ENCODE results near the gene PHACTR4. TPM values are rescaled to one million over a fixed set of nuclear protein-coding genes. Genes with fewer than 3 reads are reported as not detected.

The PHACTR4 gene
- total and polyA plus RNA-seq, 2 of the 4 experiments (the other 2 are of a cell fraction): 7.5 to 15.0 TPM

- Histone ChIP-seq H2BK20ac (ENCODE audit: low read depth, low read length) (no peak overlapping the region), H3K79me1 (ENCODE audit: low read depth in 1 of 2, low read length in 2 of 2) (no peaks in the 10 kb centered on the region), H2BK5ac (ENCODE audit: low read depth, low read length, poor library complexity, severe bottlenecking) (no peak overlapping the region), H3K14ac (replicated peaks; ENCODE audit: low read depth, low read length) (no peak overlapping the region), H3K27ac (ENCODE audit: insufficient read depth, low read length) (no peak overlapping the region), H3K23ac (ENCODE audit: low read depth, low read length) (no peak overlapping the region), H3K4ac (ENCODE audit: low read depth, low read length) (no peak overlapping the region), H2BK120ac (ENCODE audit: low read depth, low read length) (no peak overlapping the region), H3K36me3 (ENCODE audit: control insufficient read depth, insufficient read depth, low read length) (peaks cover 29% of the 10 kb centered on the region), H3K9me3 (ENCODE audit: control insufficient read depth, insufficient read depth, low read length) (no peaks in the 10 kb centered on the region), H4K20me1 (ENCODE audit: insufficient read depth, low read length) (no peaks in the 10 kb centered on the region), H2AFZ (replicated peaks; ENCODE audit: low read length, poor library complexity) (no peak overlapping the region), H3K18ac (ENCODE audit: low read depth, low read length) (no peak overlapping the region), H2BK15ac (ENCODE audit: low read depth, low read length) (no peak overlapping the region), H3K56ac (ENCODE audit: extremely low read depth, insufficient read depth, low read length) (no peak overlapping the region), H3K4me2 (ENCODE audit: low read depth, low read length) (no peak overlapping the region), H4K5ac (ENCODE audit: low read depth, low read length) (no peak overlapping the region), H4K91ac (ENCODE audit: insufficient read depth, low read depth, low read length) (no peak overlapping the region), H2AK9ac (replicated peaks; ENCODE audit: low read depth, low read length, poor library complexity) (no peak overlapping the region), H3K27me3 (ENCODE audit: control insufficient read depth, insufficient read depth, low read length) (no peaks in the 10 kb centered on the region), H2AK5ac (ENCODE audit: low read depth, low read length) (no peak overlapping the region), H3K9ac (ENCODE audit: low read depth, low read length) (no peak overlapping the region), H4K8ac (ENCODE audit: low read depth in 2 of 2, low read length in 2 of 2) (no peak overlapping the region), H3K4me3 (ENCODE audit: insufficient read depth, low read depth, low read length) (no peak overlapping the region), H3K9me1 (ENCODE audit: insufficient read depth, low read length) (no peaks in the 10 kb centered on the region), H3K4me1 (ENCODE audit: control insufficient read depth, insufficient read depth, low read length) (peaks cover 2% of the 10 kb centered on the region; the same call in 1 of the 2 replicates)
- 88% methylated on average over 1 of the region's 1 CpG; no CpG with 5 or more reads in 1 of the 2 experiments for WGBS, 2 experiments (ENCODE audit: extremely low coverage in 2 of 2, insufficient read length in 1 of 2)
- ChIA-PET POLR2A (ENCODE audit: unreplicated experiment) (interaction anchor here (0.6 kb wide), 1 partner anchor 11 kb away, joined by 4 read pairs; the partner anchor contains the start of gene RCC1), CTCF (interaction anchor here (0.6 kb wide), 1 partner anchor 39 kb away, joined by 3 read pairs; no protein-coding TSS in a partner anchor)
- intact Hi-C loops (cut with micrococcal nuclease): no loop called here
- dilution Hi-C loops (cut with HindIII; ENCODE audit: low sequenced_read_pairs, unreplicated experiment): no loop called here
- in situ Hi-C loops (cut with MboI; ENCODE audit: low sequenced_read_pairs): no loop called here
- no peak for TF ChIP-seq NFE2L2 (IDR thresholded peaks at IDR 0.05; ENCODE audit: low read depth, low read length)
- TF ChIP-seq, protein P1, sequence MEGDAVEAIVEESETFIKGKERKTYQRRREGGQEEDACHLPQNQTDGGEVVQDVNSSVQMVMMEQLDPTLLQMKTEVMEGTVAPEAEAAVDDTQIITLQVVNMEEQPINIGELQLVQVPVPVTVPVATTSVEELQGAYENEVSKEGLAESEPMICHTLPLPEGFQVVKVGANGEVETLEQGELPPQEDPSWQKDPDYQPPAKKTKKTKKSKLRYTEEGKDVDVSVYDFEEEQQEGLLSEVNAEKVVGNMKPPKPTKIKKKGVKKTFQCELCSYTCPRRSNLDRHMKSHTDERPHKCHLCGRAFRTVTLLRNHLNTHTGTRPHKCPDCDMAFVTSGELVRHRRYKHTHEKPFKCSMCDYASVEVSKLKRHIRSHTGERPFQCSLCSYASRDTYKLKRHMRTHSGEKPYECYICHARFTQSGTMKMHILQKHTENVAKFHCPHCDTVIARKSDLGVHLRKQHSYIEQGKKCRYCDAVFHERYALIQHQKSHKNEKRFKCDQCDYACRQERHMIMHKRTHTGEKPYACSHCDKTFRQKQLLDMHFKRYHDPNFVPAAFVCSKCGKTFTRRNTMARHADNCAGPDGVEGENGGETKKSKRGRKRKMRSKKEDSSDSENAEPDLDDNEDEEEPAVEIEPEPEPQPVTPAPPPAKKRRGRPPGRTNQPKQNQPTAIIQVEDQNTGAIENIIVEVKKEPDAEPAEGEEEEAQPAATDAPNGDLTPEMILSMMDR (conservative IDR thresholded peaks at IDR 0.05; ENCODE audit: low read depth, low read length): no peak
- TF ChIP-seq SMC3 (IDR thresholded peaks at IDR 0.05; ENCODE audit: low read depth, low read length): no peak
- no peak for TF ChIP-seq CHD1 (IDR thresholded peaks at IDR 0.05; ENCODE audit: low read depth, low read length)
- TF ChIP-seq CEBPB (IDR thresholded peaks at IDR 0.05; ENCODE audit: low read depth, low read length): no peak
- no peak for TF ChIP-seq RCOR1 (IDR thresholded peaks at IDR 0.05; ENCODE audit: insufficient replicate concordance, low read length)
- TF ChIP-seq MXI1 (IDR thresholded peaks at IDR 0.05; ENCODE audit: borderline replicate concordance, low read depth, low read length): no peak
- no peak for TF ChIP-seq RAD21 (IDR thresholded peaks at IDR 0.05; ENCODE audit: low read length)
- no peak for TF ChIP-seq ELK1 (IDR thresholded peaks at IDR 0.05; ENCODE audit: borderline replicate concordance, low read depth, low read length)
- no peak for TF ChIP-seq MAFK (IDR thresholded peaks at IDR 0.05; ENCODE audit: low read depth, low read length)
- TF ChIP-seq BHLHE40 (IDR thresholded peaks at IDR 0.05; ENCODE audit: low read depth, low read length): no peak
- TF ChIP-seq, protein P2, sequence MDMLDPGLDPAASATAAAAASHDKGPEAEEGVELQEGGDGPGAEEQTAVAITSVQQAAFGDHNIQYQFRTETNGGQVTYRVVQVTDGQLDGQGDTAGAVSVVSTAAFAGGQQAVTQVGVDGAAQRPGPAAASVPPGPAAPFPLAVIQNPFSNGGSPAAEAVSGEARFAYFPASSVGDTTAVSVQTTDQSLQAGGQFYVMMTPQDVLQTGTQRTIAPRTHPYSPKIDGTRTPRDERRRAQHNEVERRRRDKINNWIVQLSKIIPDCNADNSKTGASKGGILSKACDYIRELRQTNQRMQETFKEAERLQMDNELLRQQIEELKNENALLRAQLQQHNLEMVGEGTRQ (IDR thresholded peaks at IDR 0.05; ENCODE audit: low read depth, low read length): no peak
- DNase-seq: no peak
- BruUV-seq (replicated peaks): no TSS peak
- no peak for ATAC-seq (ENCODE audit: low read depth)
Measured at GRCh38 chr1:28494737-28495136, 125.2 kb downstream of the PHACTR4 start.
